ENCODE measurements around the gene SLC24A3. TPM values are rescaled to one million over a fixed set of nuclear protein-coding genes. Genes with fewer than 3 reads are reported as not detected.

SLC24A3 gene
- total RNA-seq, 1 experiment from 2014 or later: not detected

DNA sequence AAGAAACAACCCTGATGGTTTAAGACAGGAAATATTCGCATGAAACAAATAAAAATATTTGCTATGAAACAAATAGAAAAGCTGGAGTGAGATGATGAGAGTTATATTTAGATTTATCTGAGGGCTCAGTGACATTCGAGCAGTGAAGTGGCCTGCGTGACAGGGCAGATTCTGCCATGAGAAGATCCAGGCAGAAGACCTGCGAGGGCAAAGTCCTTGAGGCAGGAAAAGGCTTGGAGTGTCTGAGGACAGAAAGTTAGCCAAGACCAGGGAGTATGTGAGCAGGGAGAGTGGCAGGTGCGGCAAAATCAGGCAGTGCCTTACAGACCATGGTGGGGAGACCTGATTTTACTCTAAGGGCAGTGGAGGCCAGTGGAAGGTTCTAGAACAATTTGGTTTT lies 478.7 kb downstream of the SLC24A3 start:
- no peaks in the 10 kb centered on the region for H3K9me3 ChIP-seq (ENCODE audit: insufficient read depth, low read depth)
- H3K27ac ChIP-seq: no peak overlapping the region
- peaks cover 10% of the 10 kb centered on the region for H3K4me1 ChIP-seq (replicated peaks; ENCODE audit: insufficient read depth)
- DNase-seq: no peak
- no peak overlapping the region for H3K4me3 ChIP-seq
- no peaks in the 10 kb centered on the region for H3K27me3 ChIP-seq (ENCODE audit: insufficient read depth, low read depth)
- no peaks in the 10 kb centered on the region for H3F3A ChIP-seq (ENCODE audit: insufficient read depth, low read depth)
- no peak overlapping the region for H3K4me2 ChIP-seq
- H3K36me3 ChIP-seq (ENCODE audit: low read depth): no peaks in the 10 kb centered on the region
- H3K9me2 ChIP-seq (ENCODE audit: insufficient read depth): no peaks in the 10 kb centered on the region
- no peaks in the 10 kb centered on the region for H3K79me2 ChIP-seq (ENCODE audit: low read depth)
- BruUV-seq (replicated peaks): no TSS peak
- H2AFZ ChIP-seq: no peak overlapping the region
- intact Hi-C loops (cut with micrococcal nuclease; ENCODE audit: unreplicated experiment): no loop called here
- ChIA-PET POLR2A (ENCODE audit: unreplicated experiment) (no interaction called here), CTCF (interaction anchor here (0.6 kb wide), 1 partner anchor 172 kb away, joined by 3 read pairs; no protein-coding TSS in a partner anchor)
- no peak for TF ChIP-seq EZH2 (IDR thresholded peaks at IDR 0.05; ENCODE audit: low read depth)
- TF ChIP-seq, protein P1, sequence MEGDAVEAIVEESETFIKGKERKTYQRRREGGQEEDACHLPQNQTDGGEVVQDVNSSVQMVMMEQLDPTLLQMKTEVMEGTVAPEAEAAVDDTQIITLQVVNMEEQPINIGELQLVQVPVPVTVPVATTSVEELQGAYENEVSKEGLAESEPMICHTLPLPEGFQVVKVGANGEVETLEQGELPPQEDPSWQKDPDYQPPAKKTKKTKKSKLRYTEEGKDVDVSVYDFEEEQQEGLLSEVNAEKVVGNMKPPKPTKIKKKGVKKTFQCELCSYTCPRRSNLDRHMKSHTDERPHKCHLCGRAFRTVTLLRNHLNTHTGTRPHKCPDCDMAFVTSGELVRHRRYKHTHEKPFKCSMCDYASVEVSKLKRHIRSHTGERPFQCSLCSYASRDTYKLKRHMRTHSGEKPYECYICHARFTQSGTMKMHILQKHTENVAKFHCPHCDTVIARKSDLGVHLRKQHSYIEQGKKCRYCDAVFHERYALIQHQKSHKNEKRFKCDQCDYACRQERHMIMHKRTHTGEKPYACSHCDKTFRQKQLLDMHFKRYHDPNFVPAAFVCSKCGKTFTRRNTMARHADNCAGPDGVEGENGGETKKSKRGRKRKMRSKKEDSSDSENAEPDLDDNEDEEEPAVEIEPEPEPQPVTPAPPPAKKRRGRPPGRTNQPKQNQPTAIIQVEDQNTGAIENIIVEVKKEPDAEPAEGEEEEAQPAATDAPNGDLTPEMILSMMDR (conservative IDR thresholded peaks at IDR 0.05): no peak
- no peaks in the 10 kb centered on the region for H4K20me1 ChIP-seq (ENCODE audit: insufficient read depth)

- Histone ChIP-seq H2AFZ (no peak overlapping the region), H3F3A (ENCODE audit: insufficient read depth, low read depth) (no peaks in the 10 kb centered on the region)
Measured at GRCh38 chr20:19692100-19692499, 479.7 kb downstream of the SLC24A3 start.

GRCh38 chr20:19692685-19693119 lies 480.3 kb downstream of the SLC24A3 start:
- POLR2A ChIA-PET (ENCODE audit: unreplicated experiment): no interaction called here
- intact Hi-C loops (cut with micrococcal nuclease; ENCODE audit: unreplicated experiment): loop anchor here (1.0 to 2.0 kb wide), 7 partner anchors 42 to 303 kb away; no protein-coding TSS in a partner anchor
- peak overlapping the region; percentile 52; the same call in 1 of the 2 replicates for H2AFZ ChIP-seq
- H3K27ac ChIP-seq: peak overlapping the region; percentile 45
- H3K36me3 ChIP-seq (ENCODE audit: low read depth): no peaks in the 10 kb centered on the region
- H4K20me1 ChIP-seq (ENCODE audit: insufficient read depth): no peaks in the 10 kb centered on the region
- H3K9me2 ChIP-seq (ENCODE audit: insufficient read depth): no peaks in the 10 kb centered on the region
- BruUV-seq (replicated peaks): no TSS peak
- CTCF ChIA-PET: interaction anchor here (0.6 to 1.3 kb wide), 3 partner anchors 64 to 97 kb away, joined by 3 read pairs; no protein-coding TSS in a partner anchor
- no peaks in the 10 kb centered on the region for H3F3A ChIP-seq (ENCODE audit: insufficient read depth, low read depth)
- DNase-seq: peak; percentile 70 to 72
- H3K4me3 ChIP-seq: peak overlapping the region; percentile 34; the same call in 1 of the 2 replicates
- no peaks in the 10 kb centered on the region for H3K9me3 ChIP-seq (ENCODE audit: insufficient read depth, low read depth)
- TF ChIP-seq, protein P1 (conservative IDR thresholded peaks at IDR 0.05): peak; percentile 98
- no peak for TF ChIP-seq EZH2 (IDR thresholded peaks at IDR 0.05; ENCODE audit: low read depth)
- no peaks in the 10 kb centered on the region for H3K79me2 ChIP-seq (ENCODE audit: low read depth)
- H3K4me1 ChIP-seq (replicated peaks; ENCODE audit: insufficient read depth): peaks cover 10% of the 10 kb centered on the region
- H3K27me3 ChIP-seq (ENCODE audit: insufficient read depth, low read depth): no peaks in the 10 kb centered on the region
- H3K4me2 ChIP-seq: peak overlapping the region; percentile 65

More at GRCh38 chr20:19692100-19692499, 479.7 kb downstream of the SLC24A3 start:
- no peak overlapping the region for H3K4me3 ChIP-seq
- no peaks in the 10 kb centered on the region for H3K27me3 ChIP-seq (ENCODE audit: insufficient read depth, low read depth)
- H3K79me2 ChIP-seq (ENCODE audit: low read depth): no peaks in the 10 kb centered on the region
- intact Hi-C loops (cut with micrococcal nuclease; ENCODE audit: unreplicated experiment): loop anchor here (1.0 to 2.0 kb wide), 7 partner anchors 43 to 303 kb away; no protein-coding TSS in a partner anchor
- H3K9me3 ChIP-seq (ENCODE audit: insufficient read depth, low read depth): no peaks in the 10 kb centered on the region
- H3K36me3 ChIP-seq (ENCODE audit: low read depth): no peaks in the 10 kb centered on the region
- peak overlapping the region; percentile 45 for H3K27ac ChIP-seq
- TF ChIP-seq, protein P1 (conservative IDR thresholded peaks at IDR 0.05): no peak
- ChIA-PET POLR2A (ENCODE audit: unreplicated experiment) (no interaction called here), CTCF (interaction anchor here (0.7 to 1.3 kb wide), 2 partner anchors 92 to 98 kb away, joined by 3 read pairs; no protein-coding TSS in a partner anchor)
- BruUV-seq (replicated peaks): no TSS peak
- H3K4me1 ChIP-seq (replicated peaks; ENCODE audit: insufficient read depth): peaks cover 10% of the 10 kb centered on the region
- no peaks in the 10 kb centered on the region for H4K20me1 ChIP-seq (ENCODE audit: insufficient read depth)
- H3K4me2 ChIP-seq: peak overlapping the region; percentile 65
- no peaks in the 10 kb centered on the region for H3K9me2 ChIP-seq (ENCODE audit: insufficient read depth)
- DNase-seq: no peak

All from PC-9 (cell line).